GM19438 (cell line): ENCODE data around the gene PEAK1.
"Not testable (repeated sequence)": the region's sequence is repeated elsewhere in the genome, so short reads cannot be mapped to it uniquely, and the experiment has no call there.

Experiments used
- ATAC-seq: cut with Tn5 transposase; IDR thresholded peaks from one replicate; pipeline ENCODE4 v1.9.1; 2021; ENCODE audit warnings: low read depth; ENCODE audit not compliant: unreplicated experiment

PEAK1 gene

GRCh38 chr15:77326366-77326765 is 93.5 kb downstream of the PEAK1 start:
- no peak for ATAC-seq

GRCh38 chr15:77312523-77312922 is 107.4 kb downstream of the PEAK1 start:
- no peak for ATAC-seq

- ATAC-seq, result no peak
Observed at GRCh38 chr15:77311618-77312398, 108.1 kb downstream of the PEAK1 start.

DNA sequence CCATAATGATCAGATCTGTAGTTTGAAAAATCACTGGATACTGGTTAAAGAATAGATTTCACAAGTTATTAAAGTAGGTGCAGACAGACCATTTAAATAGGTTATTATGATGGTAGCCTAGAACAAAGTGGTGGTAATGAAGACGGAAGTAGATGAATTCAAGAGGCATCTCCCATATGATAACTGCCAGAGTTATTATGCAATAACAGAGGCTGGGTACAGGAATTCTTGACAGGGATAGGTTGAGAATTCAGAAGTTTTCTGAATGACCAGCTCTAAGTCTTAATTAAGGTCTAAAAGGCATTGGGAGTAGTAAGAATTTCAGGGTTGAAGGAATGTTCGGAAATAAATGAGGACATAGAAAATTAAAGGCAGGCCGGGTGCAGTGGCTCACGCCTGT is 108.9 kb downstream of the PEAK1 start:
- no peak for ATAC-seq

GRCh38 chr15:77309392-77309791 is 110.5 kb downstream of the PEAK1 start:
- no peak for ATAC-seq

DNA sequence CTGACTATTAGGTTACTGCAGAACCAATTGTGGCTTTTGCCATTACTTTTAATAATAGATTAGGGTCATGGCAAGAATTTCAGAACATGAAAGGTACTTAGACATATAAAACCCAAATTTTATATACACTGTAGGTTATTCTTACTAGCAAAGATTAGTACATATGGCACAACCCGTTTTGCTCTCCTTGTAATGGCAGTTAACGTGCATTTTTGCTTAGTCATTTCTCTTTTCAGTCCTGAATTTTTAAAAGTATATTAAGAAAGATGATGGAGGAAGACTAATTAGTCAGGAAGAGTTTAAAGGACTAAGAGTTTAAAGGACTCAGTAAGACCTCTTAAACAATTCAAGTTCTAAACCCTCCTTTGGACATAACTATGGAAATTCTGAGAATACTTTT is 114.0 kb downstream of the PEAK1 start:
- no peak for ATAC-seq

- no peak for ATAC-seq
Observed at GRCh38 chr15:77296773-77297337, 123.0 kb downstream of the PEAK1 start.

- no peak for ATAC-seq
Observed at GRCh38 chr15:77295446-77295845, 124.5 kb downstream of the PEAK1 start.

DNA sequence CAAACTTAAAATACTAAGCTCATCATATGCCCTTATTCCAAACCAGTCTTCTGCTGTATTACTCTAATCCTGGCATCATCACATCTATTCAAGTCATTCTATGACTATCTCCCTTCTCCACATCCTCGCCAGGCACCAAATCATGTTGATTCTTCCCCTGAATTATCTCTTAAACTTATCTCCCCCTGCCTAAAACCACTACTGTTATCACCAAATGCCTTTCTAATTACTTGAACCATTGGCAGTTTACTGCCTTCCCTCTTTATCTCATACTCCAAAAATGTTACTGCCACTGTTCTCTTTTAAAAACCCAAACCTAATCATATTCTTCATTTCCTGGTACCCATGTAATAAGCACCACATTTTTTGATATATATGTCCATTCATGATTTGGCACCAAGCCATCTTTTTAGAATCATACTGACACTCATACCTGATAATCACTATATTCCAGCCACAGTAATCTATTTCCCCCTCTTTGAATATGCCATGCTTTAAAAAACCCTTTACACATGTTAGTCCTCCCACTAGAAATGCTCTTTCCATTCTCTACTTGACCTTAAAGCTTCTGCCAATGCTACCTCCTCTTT is 126.8 kb downstream of the PEAK1 start:
- no peak for ATAC-seq

- ATAC-seq, result no peak
Observed at GRCh38 chr15:77291107-77291506, 128.8 kb downstream of the PEAK1 start.

DNA sequence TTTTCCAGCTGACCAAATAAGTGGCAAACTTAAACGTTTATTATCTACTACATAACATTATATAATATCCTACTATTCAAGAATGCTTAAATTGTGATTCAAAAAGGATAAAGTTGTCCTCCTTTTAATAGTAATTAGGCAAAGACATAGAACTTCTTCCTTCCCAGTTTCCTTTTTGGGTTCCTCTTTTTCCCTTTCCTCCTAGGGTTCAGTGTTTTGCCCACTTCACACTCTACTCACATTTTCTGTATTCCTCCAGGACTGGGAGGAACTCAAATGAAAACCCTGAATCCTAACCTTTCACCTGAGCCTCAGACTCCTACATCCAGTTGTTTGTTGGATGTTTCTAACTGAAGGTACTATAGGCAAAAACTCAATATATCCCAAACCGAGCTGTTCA is 132.5 kb downstream of the PEAK1 start:
- ATAC-seq, result no peak

GRCh38 chr15:77285057-77285997 is 134.6 kb downstream of the PEAK1 start:
- ATAC-seq, result no peak

GRCh38 chr15:77282333-77282732 is 137.6 kb downstream of the PEAK1 start:
- ATAC-seq, result no peak

DNA sequence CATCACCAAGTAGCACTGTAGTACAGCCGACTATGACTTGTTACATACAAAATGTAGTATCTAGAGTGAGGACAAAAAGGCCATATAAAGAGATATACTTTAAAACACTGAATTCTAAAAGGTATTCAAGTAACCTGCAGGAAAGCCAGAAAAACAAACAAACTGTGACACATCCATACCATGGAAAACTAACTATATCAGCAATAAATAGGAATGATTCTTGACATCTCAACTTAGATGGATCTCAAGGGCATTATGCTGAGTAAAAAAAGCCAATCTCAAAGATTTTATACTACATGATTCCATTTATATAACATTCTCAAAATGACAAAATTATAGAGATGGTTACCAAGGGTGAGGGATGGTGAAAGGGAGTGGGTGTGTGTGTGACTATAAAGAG is 143.0 kb downstream of the PEAK1 start:
- no peak for ATAC-seq

DNA sequence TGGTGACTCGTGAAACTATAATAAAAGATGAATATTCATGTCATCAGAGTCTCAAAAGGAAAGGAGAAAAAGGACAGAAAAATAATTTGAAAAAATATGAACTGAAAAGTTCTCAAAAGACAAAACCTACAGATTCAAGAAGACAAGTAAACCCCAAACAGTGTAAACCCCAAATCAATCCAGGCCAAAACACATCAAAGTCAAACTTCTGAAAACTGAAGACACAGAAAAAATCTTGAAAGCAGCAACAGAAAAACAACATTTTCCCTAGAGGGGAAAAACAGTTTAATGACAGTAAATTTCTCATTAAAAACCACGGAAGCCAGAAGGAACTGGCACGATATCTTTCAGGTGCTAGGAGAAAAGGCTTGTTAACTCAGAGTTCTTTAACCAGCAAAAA is 143.8 kb downstream of the PEAK1 start:
- no peak for ATAC-seq

DNA sequence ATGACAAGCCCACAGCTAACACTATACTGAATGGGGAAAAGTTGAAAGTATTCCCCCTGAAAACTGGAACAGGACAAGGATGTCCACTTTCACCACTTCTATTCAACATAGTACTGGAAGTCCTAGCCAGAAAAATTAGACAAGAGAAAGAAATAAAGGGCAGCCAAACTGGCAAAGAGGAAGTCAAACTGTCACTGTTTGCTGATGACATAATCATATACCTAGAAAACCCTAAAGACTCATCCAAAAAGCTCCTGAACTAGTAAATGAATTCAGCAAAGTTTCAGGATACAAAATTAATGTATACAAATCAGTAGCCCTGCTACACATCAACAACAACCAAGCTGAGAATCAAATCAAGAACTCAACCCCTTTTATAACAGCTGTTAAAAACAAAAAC is 146.8 kb downstream of the PEAK1 start:
- ATAC-seq, result not testable (repeated sequence)

DNA sequence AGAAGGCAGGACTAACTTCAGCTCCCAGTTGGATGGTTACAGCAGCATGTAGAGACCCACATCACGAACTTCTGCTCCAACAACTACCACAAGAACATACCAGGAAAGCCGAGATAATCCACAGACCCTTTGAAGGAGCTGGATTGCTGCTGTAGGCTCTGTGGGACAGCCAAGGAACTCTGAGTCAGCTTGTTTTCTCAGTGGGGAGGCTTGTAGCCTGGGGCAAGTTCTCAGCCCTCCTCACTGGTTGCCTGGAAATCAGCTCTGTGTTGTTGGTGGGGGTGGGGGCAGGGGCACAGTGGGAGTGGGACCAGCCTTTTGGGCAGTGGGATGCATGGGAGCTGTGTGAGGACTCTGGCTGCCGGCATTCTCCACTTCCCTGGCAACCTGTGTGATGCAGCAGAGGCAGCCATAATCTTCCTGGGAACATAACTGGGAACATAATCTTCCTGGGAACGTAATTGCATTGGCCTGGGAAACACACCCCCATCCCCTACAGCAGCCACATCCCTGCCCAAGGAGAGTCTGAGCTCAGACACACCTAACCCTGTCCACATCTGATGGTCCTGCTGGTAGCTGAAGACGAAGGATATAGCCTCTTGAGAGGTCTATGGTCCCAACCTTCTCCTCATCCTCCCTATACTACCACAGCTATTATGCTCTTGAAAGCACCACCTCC is 153.1 kb downstream of the PEAK1 start:
- no peak for ATAC-seq

- ATAC-seq, result no peak
Observed at GRCh38 chr15:77255385-77255784, 164.5 kb downstream of the PEAK1 start.

DNA sequence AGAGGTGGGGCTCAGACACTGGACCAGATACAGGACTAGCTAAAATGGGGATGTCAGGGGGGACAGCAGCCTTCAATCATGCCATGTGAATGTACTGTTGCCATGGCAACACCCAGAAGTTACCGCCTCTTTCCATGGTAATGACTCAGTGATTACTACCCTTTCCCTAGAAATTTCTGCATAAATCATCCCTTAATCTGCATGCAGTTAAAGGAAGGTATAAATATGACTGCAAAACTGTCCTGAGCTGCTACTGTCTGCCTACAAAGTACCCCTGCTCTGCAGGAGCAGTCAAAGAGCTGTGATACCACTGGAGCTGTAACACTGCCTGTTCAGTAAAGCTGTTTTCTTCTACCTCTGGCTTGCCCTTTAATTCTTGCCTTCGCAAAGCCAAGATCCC is 168.2 kb downstream of the PEAK1 start:
- no peak for ATAC-seq

DNA sequence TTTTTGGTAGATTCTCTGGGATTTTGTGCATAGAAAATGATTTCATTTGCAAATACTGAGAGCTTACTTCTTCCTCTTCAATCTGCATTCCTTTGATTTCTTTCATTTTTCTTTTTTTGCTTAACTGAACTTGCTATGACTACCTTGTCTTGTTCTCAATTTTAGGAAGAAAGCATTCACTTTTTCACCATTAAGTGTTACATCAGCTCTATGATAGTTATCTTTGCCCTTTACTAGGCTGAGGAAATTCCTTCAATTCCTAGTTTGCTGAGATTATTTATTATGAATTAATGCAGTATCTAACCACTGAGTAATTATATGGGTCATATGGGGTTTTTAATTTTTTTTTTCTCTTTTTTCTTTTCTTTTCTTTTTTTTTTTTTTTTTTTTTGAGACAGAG is 172.8 kb downstream of the PEAK1 start:
- no peak for ATAC-seq
